Keratinocyte (primary cell): ENCODE data around the gene NDUFAB1. TPM values are rescaled to one million over a fixed set of nuclear protein-coding genes. Genes with fewer than 3 reads are reported as not detected.
"Not testable (repeated sequence)": the region's sequence is repeated elsewhere in the genome, so short reads cannot be mapped to it uniquely, and the experiment has no call there.

Experiments
- DNase-seq: peaks from one replicate; pipeline ENCODE4 v3.0.0-alpha.2; 2011; ENCODE audit warnings: low read depth, missing footprints, low spot score
- FAIRE-seq: peaks from 2 replicates; lab custom pipeline; 2011; peaks lifted over from hg19 to GRCh38; lab: Jason Lieb, UNC
- H2AFZ ChIP-seq: 2 replicates; pipeline ENCODE4 v1.6.0; 2012; ENCODE audit warnings: low read length, control low read depth, inconsistent platforms; ENCODE audit not compliant: control insufficient read depth
- H3K27ac ChIP-seq: 2 replicates; pipeline ENCODE4 v1.5.1; 2011; ENCODE audit warnings: low read length; ENCODE audit not compliant: control insufficient read depth, insufficient read depth
- H3K27me3 ChIP-seq: 3 replicates; pipeline ENCODE4 v1.6.0; 2011; ENCODE audit warnings: low read length; ENCODE audit not compliant: control insufficient read depth, insufficient read depth; ENCODE audit errors: extremely low read depth
- H3K36me3 ChIP-seq, 2 experiments: 2 replicates in 1 of 2; 3 replicates in 1 of 2; pipeline ENCODE4 v1.5.1; 2011; ENCODE audit warnings: low read length in 2 of 2, mild to moderate bottlenecking in 1 of 2; ENCODE audit not compliant: control insufficient read depth in 2 of 2, insufficient read depth in 2 of 2; ENCODE audit errors: extremely low read depth in 1 of 2
- H3K4me1 ChIP-seq: 3 replicates; pipeline ENCODE4 v1.5.1; 2011; ENCODE audit warnings: low read length; ENCODE audit not compliant: control insufficient read depth, insufficient read depth; ENCODE audit errors: extremely low read depth
- H3K4me2 ChIP-seq: 3 replicates; pipeline ENCODE4 v1.6.0; 2011; ENCODE audit warnings: low read depth, low read length; ENCODE audit not compliant: control insufficient read depth, insufficient read depth; ENCODE audit errors: extremely low read depth
- H3K4me3 ChIP-seq, 3 experiments: fragments of 200-600 bp in 1 of 3; sonication (generic) in 1 of 3; 2 replicates in 2 of 3; 3 replicates in 1 of 3; pipeline ENCODE4 v1.5.1; 2011 to 2016; ENCODE audit warnings: low read length in 3 of 3, mild to moderate bottlenecking in 3 of 3, control low read depth in 2 of 3, inconsistent platforms in 1 of 3, low read depth in 1 of 3, mixed read lengths in 1 of 3, mixed run types in 1 of 3, moderate library complexity in 1 of 3; ENCODE audit not compliant: control insufficient read depth in 2 of 3, insufficient read depth in 2 of 3; ENCODE audit errors: extremely low read depth in 1 of 3
- H3K79me2 ChIP-seq: 2 replicates; pipeline ENCODE4 v1.6.0; 2012; ENCODE audit warnings: low read length; ENCODE audit not compliant: control insufficient read depth, insufficient read depth
- H3K9ac ChIP-seq: 3 replicates; pipeline ENCODE4 v1.6.0; 2011; ENCODE audit warnings: low read length; ENCODE audit not compliant: control insufficient read depth, insufficient read depth; ENCODE audit errors: extremely low read depth
- H3K9me1 ChIP-seq: 3 replicates; pipeline ENCODE4 v1.6.0; 2011; ENCODE audit warnings: low read length; ENCODE audit not compliant: control insufficient read depth, insufficient read depth; ENCODE audit errors: extremely low read depth
- H3K9me3 ChIP-seq: 2 replicates; pipeline ENCODE4 v1.5.1; 2012; ENCODE audit warnings: low read depth, low read length; ENCODE audit not compliant: control insufficient read depth
- H4K20me1 ChIP-seq: 3 replicates; pipeline ENCODE4 v1.6.0; 2011; ENCODE audit warnings: low read length; ENCODE audit not compliant: control insufficient read depth, insufficient read depth; ENCODE audit errors: extremely low read depth
- CTCF ChIP-seq, 3 experiments: IDR thresholded peaks in 1 of 3; conservative IDR thresholded peaks in 1 of 3; optimal IDR thresholded peaks in 1 of 3; 2 replicates in 2 of 3; 3 replicates in 1 of 3; pipeline versions ENCODE3 to v1.5.1; 2011; ENCODE audit warnings: low read length in 3 of 3, mild to moderate bottlenecking in 3 of 3, moderate library complexity in 2 of 3, control low read depth in 1 of 3, inconsistent platforms in 1 of 3; ENCODE audit not compliant: insufficient read depth in 2 of 3; ENCODE audit errors: extremely low read depth in 1 of 3
- EZH2 ChIP-seq: IDR thresholded peaks from one replicate; pipeline ENCODE4 v1.6.1; 2012; ENCODE audit warnings: inconsistent platforms, mild to moderate bottlenecking, low read length, moderate library complexity
- dilution Hi-C: fragments of 300-500 bp; cut with MboI; formaldehyde crosslinking; loops from one replicate; pipeline ENCODE4 v1.7.0; 2020; ENCODE audit warnings: low sequenced_read_pairs; ENCODE audit not compliant: extremely low pct_ligation_motif_present
- polyA plus RNA-seq, 5 experiments: library from polyadenylated mRNA; depleted of rRNA in 3 of 5; stranded (reverse) in 3 of 5; stranded (forward) in 1 of 5; unstranded in 1 of 5; fragments of >200 nt; gene quantifications; 1 replicate in 1 of 5; 2 replicates in 3 of 5; 3 replicates in 1 of 5; pipeline versions ENCODE4 v1.2.1 to v1.2.3, GENCODE V29; 2011 to 2012; ENCODE audit warnings: missing spikeins in 2 of 5, low read depth in 1 of 5, low replicate concordance in 1 of 5

Gene NDUFAB1
- polyA plus RNA-seq, 1 donor (not counting 4 experiments of a cell fraction or from before 2014, with no cell fraction given): 202 TPM

GRCh38 chr16:23584186-23585076 lies 11.7 kb downstream of the NDUFAB1 start:
- H3K4me1 ChIP-seq: no peaks in the 10 kb centered on the region
- H3K4me3 ChIP-seq: no peak overlapping the region
- H4K20me1 ChIP-seq: peaks cover 3% of the 10 kb centered on the region
- no peaks in the 10 kb centered on the region for H3K9me1 ChIP-seq
- H3K9ac ChIP-seq: no peak overlapping the region
- H3K27ac ChIP-seq: no peak overlapping the region
- H3K27me3 ChIP-seq: no peaks in the 10 kb centered on the region
- peaks cover 24% of the 10 kb centered on the region for H3K79me2 ChIP-seq
- peaks cover 11 to 18% of the 10 kb centered on the region in 2 experiments for H3K36me3 ChIP-seq
- no peak overlapping the region for H3K4me2 ChIP-seq
- no peak overlapping the region for H2AFZ ChIP-seq
- DNase-seq (no peak), FAIRE-seq (no peak)
- dilution Hi-C loops: no loop called here
- no peaks in the 10 kb centered on the region for H3K9me3 ChIP-seq
- TF ChIP-seq EZH2: no peak
- no peak for TF ChIP-seq CTCF (optimal IDR thresholded peaks at IDR 0.05 in 1 of 3, IDR thresholded peaks at IDR 0.05 in 1 of 3, conservative IDR thresholded peaks at IDR 0.05 in 1 of 3; ENCODE audit: extremely low read depth in 1 of 3, insufficient read depth in 2 of 3, low read length in 3 of 3)

GRCh38 chr16:23583271-23583670 lies 12.8 kb downstream of the NDUFAB1 start:
- H3K9me3 ChIP-seq, FAIRE-seq, dilution Hi-C loops, H3K4me2 ChIP-seq, H3K4me1 ChIP-seq, DNase-seq, H4K20me1 ChIP-seq, H3K27me3 ChIP-seq, H3K9me1 ChIP-seq, H2AFZ ChIP-seq, H3K4me3 ChIP-seq, H3K9ac ChIP-seq, H3K27ac ChIP-seq: not testable (repeated sequence)
- Histone ChIP-seq H3K79me2 (peaks cover 13% of the 10 kb centered on the region), H3K36me3 (peaks cover 5 to 14% of the 10 kb centered on the region in 2 experiments)
